Measurements from ENCODE around the gene TCF7L2.

TCF7L2 gene

DNA sequence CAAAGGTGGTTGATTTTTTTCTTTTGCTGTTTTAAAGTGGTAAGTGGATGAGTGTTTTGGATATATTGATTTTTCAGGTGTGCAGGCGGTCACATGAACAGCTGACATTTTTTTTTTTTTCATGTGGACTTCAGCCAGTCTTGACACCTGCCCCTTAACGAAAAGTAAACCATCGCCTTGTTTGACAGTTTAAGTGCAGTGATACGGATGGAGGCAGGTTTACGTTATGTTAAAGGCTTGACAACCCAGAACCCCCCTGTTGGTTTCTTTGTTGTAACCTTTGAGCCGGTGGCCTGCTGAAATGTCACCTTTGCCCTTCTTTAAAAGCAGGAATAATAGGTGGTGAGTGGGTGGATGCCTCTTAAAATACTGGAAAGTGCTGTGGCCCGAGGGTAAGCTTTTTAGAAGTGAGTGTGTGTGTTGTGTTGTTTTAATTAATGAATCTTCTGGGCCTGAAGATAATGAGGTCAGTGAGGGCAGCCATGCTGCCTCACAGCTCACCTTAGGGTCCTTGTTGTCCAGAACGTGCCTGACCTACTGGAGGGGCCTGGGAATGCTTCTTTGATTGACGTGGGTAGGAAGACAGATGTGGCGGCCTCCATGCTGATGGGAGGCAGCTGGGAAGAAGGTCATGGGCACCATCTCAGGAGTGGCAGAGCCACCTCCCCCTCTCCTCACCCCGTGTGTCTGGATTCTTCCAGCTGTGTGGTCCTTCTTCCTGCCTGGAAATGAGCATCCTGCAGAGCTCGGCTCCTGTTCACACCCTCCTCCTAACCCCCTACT is 69.8 kb downstream of the TCF7L2 start:
- Mint-ChIP-seq H3K4me1 (peaks cover 66% of the 10 kb centered on the region), H3K27me3 (ENCODE audit: low read depth) (no peaks in the 10 kb centered on the region), H3K36me3 (ENCODE audit: low read depth) (no peaks in the 10 kb centered on the region), H3K27ac (peak overlapping the region; percentile 40 to 77 (median 45)), H3K4me3 (no peak overlapping the region), H3K9me3 (no peaks in the 10 kb centered on the region)
- TF ChIP-seq, protein P1, sequence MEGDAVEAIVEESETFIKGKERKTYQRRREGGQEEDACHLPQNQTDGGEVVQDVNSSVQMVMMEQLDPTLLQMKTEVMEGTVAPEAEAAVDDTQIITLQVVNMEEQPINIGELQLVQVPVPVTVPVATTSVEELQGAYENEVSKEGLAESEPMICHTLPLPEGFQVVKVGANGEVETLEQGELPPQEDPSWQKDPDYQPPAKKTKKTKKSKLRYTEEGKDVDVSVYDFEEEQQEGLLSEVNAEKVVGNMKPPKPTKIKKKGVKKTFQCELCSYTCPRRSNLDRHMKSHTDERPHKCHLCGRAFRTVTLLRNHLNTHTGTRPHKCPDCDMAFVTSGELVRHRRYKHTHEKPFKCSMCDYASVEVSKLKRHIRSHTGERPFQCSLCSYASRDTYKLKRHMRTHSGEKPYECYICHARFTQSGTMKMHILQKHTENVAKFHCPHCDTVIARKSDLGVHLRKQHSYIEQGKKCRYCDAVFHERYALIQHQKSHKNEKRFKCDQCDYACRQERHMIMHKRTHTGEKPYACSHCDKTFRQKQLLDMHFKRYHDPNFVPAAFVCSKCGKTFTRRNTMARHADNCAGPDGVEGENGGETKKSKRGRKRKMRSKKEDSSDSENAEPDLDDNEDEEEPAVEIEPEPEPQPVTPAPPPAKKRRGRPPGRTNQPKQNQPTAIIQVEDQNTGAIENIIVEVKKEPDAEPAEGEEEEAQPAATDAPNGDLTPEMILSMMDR (IDR thresholded peaks at IDR 0.05; ENCODE audit: unreplicated experiment in 3 of 3), result no peak

DNA sequence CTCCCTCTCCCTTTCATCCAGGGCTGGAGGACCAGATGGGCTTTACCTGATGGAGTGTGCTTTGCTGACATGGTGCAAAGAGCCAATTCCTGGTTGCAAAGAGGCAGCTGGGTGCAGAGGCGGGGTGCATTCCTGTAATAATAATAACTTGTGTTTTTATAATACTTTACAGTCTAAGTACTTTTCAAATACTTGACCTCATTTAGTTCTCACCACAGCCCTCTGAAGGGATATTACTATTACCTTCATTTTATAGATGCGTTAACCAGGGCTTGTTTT is 70.4 kb downstream of the TCF7L2 start:
- H3K27me3 Mint-ChIP-seq (ENCODE audit: low read depth), result no peaks in the 10 kb centered on the region
- H3K4me1 Mint-ChIP-seq, result peaks cover 66% of the 10 kb centered on the region
- no peak overlapping the region for H3K4me3 Mint-ChIP-seq
- H3K36me3 Mint-ChIP-seq (ENCODE audit: low read depth), result no peaks in the 10 kb centered on the region
- H3K9me3 Mint-ChIP-seq, result no peaks in the 10 kb centered on the region
- H3K27ac Mint-ChIP-seq, result peak overlapping the region; percentile 40 to 77 (median 45)
- TF ChIP-seq, protein P1 (IDR thresholded peaks at IDR 0.05; ENCODE audit: unreplicated experiment in 3 of 3), result no peak

DNA sequence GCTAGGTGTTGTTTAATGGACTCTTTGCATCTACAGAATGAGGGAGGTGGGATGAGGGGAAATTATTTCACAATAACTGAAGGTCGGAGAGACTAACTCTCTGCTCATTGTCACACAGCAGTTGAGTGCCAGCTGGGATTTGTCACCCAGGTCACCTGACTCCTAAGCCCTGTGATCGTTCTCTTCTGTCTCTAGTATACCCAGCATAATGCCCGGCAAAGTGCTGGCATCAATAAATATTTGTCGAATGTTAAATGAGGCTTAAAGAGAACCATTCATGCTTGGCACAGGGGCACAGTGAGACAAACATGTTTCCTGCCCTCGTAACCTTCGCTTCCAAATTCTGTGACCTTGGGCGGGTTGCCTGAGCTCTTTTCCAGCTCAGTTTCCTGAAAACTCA is 70.8 kb downstream of the TCF7L2 start:
- Mint-ChIP-seq H3K27ac (peak overlapping the region; percentile 40 to 77 (median 45)), H3K9me3 (no peaks in the 10 kb centered on the region), H3K27me3 (ENCODE audit: low read depth) (no peaks in the 10 kb centered on the region), H3K4me1 (peaks cover 62% of the 10 kb centered on the region), H3K4me3 (no peak overlapping the region), H3K36me3 (ENCODE audit: low read depth) (no peaks in the 10 kb centered on the region)
- TF ChIP-seq, protein P1 (IDR thresholded peaks at IDR 0.05; ENCODE audit: unreplicated experiment in 3 of 3), result no peak

DNA sequence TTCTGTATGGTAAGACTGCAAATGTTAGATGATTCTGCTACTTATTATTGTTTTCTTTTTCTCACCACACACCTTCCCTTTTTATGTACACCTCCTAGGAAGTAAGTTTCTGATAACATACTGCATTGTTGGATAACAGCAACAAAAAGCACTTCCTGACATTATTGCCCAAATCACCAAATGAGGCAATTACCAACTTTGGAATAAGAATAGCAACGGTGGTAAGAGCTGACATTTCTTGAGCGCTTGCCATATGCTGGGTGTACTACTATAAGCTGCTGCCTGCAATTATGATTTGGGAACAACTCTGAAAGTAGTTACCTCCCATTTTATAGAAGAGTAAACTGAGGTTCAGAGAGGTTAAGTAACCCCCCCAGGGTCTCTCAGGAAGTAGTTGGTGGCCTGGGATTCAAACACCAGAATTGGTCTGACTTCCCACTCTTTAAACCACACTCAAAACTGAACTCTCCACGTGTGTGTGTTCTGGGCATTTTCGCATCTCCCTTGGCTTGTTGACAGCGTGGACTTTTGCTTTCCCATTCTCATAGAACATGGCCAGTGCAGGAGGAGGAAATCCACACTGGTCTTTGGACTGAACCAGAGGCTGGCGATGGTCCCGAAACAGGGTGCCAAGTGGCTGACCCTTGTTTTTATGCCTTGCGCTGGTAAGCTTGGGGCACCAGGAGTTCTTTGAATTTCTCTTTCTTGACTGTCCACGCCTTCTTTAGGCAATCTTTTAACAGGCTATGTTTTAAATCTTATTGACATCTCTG is 71.4 kb downstream of the TCF7L2 start:
- no peaks in the 10 kb centered on the region for H3K27me3 Mint-ChIP-seq (ENCODE audit: low read depth)
- peak overlapping the region in 2 of 3 experiments; percentile 32 to 57 for H3K27ac Mint-ChIP-seq
- H3K9me3 Mint-ChIP-seq, result no peaks in the 10 kb centered on the region
- TF ChIP-seq, protein P1 (IDR thresholded peaks at IDR 0.05; ENCODE audit: unreplicated experiment in 3 of 3), result no peak
- no peaks in the 10 kb centered on the region for H3K36me3 Mint-ChIP-seq (ENCODE audit: low read depth)
- no peak overlapping the region for H3K4me3 Mint-ChIP-seq
- peaks cover 62% of the 10 kb centered on the region for H3K4me1 Mint-ChIP-seq

DNA sequence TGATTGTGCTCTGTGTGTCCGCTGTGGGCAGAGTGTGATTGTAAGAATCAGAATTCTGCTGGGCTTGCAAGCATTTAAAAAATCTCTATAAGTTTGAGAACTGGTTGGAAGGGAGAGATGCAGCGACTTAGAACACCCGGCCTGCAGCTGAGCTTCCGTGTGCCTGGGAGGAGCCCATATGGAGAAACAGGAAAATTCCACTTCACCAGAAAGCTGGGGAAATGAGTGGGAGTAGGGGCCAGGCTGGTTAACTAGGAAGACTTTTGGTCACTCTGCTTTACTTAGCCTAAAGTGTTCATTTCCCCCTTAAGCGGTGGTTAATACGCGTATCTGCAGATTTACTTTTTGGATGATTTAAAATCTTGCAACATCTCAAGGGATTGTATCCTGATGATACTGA is 72.2 kb downstream of the TCF7L2 start:
- Mint-ChIP-seq H3K4me3 (peak overlapping the region in 1 of 3 experiments; percentile 16), H3K27ac (peak overlapping the region; percentile 32 to 82 (median 70)), H3K4me1 (peaks cover 63% of the 10 kb centered on the region), H3K27me3 (ENCODE audit: low read depth) (no peaks in the 10 kb centered on the region), H3K9me3 (no peaks in the 10 kb centered on the region), H3K36me3 (ENCODE audit: low read depth) (no peaks in the 10 kb centered on the region)
- TF ChIP-seq, protein P1 (IDR thresholded peaks at IDR 0.05; ENCODE audit: unreplicated experiment in 3 of 3), result no peak

All from nephron (organoid).